ENCODE results near the gene COPZ2. TPM values are rescaled to one million over a fixed set of nuclear protein-coding genes. Genes with fewer than 3 reads are reported as not detected.

Gene COPZ2
- total and polyA plus RNA-seq, 9 of the 15 experiments (the other 6 are each of a cell fraction or from before 2014, with no cell fraction given) = 0.22 to 0.49 TPM; not detected in 7

- TF ChIP-seq PKNOX1 (IDR thresholded peaks at IDR 0.05) (peak; percentile 45; the same call in 1 of the 2 replicates), ZNF75A (CRISPR knock-in tag; IDR thresholded peaks at IDR 0.05) (no peak), CREBBP (IDR thresholded peaks at IDR 0.05; ENCODE audit: low read depth, low read length) (no peak), RFX5 (IDR thresholded peaks at IDR 0.05; ENCODE audit: low read depth, low read length) (no peak), ZNF384 (IDR thresholded peaks at IDR 0.05; ENCODE audit: low read depth, low read length) (no peak), GATAD2B (IDR thresholded peaks at IDR 0.05; ENCODE audit: borderline replicate concordance) (no peak), ZNF551 (CRISPR knock-in tag; IDR thresholded peaks at IDR 0.05) (no peak), SREBF2 (CRISPR knock-in tag; IDR thresholded peaks at IDR 0.05) (no peak), EP400 (IDR thresholded peaks at IDR 0.05) (0 out of 2 replicates have a peak, but pooled peaks have one; percentile 36), ASH1L (IDR thresholded peaks at IDR 0.05; ENCODE audit: borderline replicate concordance, low read depth, partially characterized antibody) (no peak), BCOR (IDR thresholded peaks at IDR 0.05) (peak; percentile 61; the same call in 1 of the 2 replicates), ZNF408 (CRISPR knock-in tag; IDR thresholded peaks at IDR 0.05; ENCODE audit: low read depth) (no peak), MCM7 (IDR thresholded peaks at IDR 0.05) (no peak), ZNF140 (CRISPR knock-in tag; IDR thresholded peaks at IDR 0.05) (no peak), ZSCAN29 (IDR thresholded peaks at IDR 0.05) (no peak), HNRNPL (IDR thresholded peaks at IDR 0.05; ENCODE audit: low read depth, low read length) (no peak), NCOA1 (IDR thresholded peaks at IDR 0.05; ENCODE audit: low read depth) (no peak), NEUROD1 (IDR thresholded peaks at IDR 0.05; ENCODE audit: borderline replicate concordance, low read depth, low read length, partially characterized antibody) (peak; percentile 11), SOX6 (IDR thresholded peaks at IDR 0.05) (no peak), REST (IDR thresholded peaks at IDR 0.05; ENCODE audit: borderline replicate concordance) (peak; percentile 99), REST (CRISPR knock-in tag; IDR thresholded peaks at IDR 0.05; ENCODE audit: low read depth) (no peak), ZZZ3 (IDR thresholded peaks at IDR 0.05) (no peak)
These were observed 10.9 kb downstream of the COPZ2 start (continued) for GRCh38 chr17:48026502-48027321.

Measured in K562 (cell line).